Activated T-helper 17 cell treated with anti-CD3 and anti-CD28 coated beads, Interleukin-2, amount 50 U/mL, for 72 hours (primary cell): ENCODE measurements around the gene TYMS. TPM values are rescaled to one million over a fixed set of nuclear protein-coding genes. Genes with fewer than 3 reads are reported as not detected.
"Not testable (repeated sequence)": the region's sequence is repeated elsewhere in the genome, so short reads cannot be mapped to it uniquely, and the experiment has no call there.

ENCODE experiments used
- ATAC-seq: fragments of 150-1000 bp; cut with Tn5 transposase; replicated peaks from 2 replicates; pipeline ENCODE4 v1.10.0; 2021; ENCODE audit warnings: mild to moderate bottlenecking, moderate library complexity
- H3K27ac Mint-ChIP-seq: one replicate; pipeline ENCODE4 v1.8.0; 2022; ENCODE audit warnings: mixed read lengths
- H3K27me3 Mint-ChIP-seq: one replicate; pipeline ENCODE4 v1.8.0; 2022; ENCODE audit warnings: mixed read lengths
- H3K36me3 Mint-ChIP-seq: one replicate; pipeline ENCODE4 v1.8.0; 2022; ENCODE audit warnings: low read depth, mild to moderate bottlenecking, mixed read lengths
- H3K4me1 Mint-ChIP-seq: one replicate; pipeline ENCODE4 v1.8.0; 2022; ENCODE audit warnings: mixed read lengths
- H3K4me3 Mint-ChIP-seq: one replicate; pipeline ENCODE4 v1.8.0; 2022; ENCODE audit warnings: mild to moderate bottlenecking, mixed read lengths
- H3K9me3 Mint-ChIP-seq: one replicate; pipeline ENCODE4 v1.8.0; 2022; ENCODE audit warnings: mixed read lengths
- total RNA-seq, 2 donors: library from RNA; stranded (reverse); gene quantifications; one replicate each; pipeline ENCODE4 v1.2.3, GENCODE V29; 2022

The TYMS gene
- total RNA-seq, 2 donors from 2014 or later, result 268 to 414 TPM

- H3K9me3 Mint-ChIP-seq, result no peaks in the 10 kb centered on the region
- H3K27me3 Mint-ChIP-seq, result no peaks in the 10 kb centered on the region
- no peak for ATAC-seq
- H3K4me1 Mint-ChIP-seq, result peaks cover 14% of the 10 kb centered on the region
- peaks cover 99% of the 10 kb centered on the region for H3K36me3 Mint-ChIP-seq
- no peak overlapping the region for H3K4me3 Mint-ChIP-seq
- peak overlapping the region; percentile 7 for H3K27ac Mint-ChIP-seq
Measured at GRCh38 chr18:677145-677544, 19.7 kb downstream of the TYMS start.

DNA sequence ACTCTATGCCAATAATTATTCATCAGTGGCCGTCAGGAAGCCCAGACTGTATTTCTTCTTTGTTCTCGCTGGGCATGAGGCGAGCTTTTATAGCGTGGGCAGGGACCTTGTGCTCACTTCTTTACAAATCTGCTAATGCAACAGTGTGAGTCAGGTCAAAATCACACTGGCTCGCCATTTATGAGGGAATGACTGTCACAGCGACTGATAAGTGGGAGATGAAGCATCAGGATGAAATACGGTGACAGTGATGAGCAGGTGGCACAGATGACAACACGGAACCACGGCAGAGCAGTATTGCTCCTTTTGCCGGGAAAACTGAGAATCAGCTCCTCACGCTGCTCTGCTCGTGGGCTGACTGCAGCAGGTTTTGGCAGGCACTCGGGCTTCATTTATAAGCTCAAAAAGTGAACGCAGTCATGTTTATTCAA, 20.5 kb downstream of the TYMS start:
- Mint-ChIP-seq H3K27me3 (no peaks in the 10 kb centered on the region), H3K36me3 (peaks cover 99% of the 10 kb centered on the region), H3K4me1 (peaks cover 16% of the 10 kb centered on the region), H3K4me3 (peak overlapping the region; percentile 19), H3K9me3 (no peaks in the 10 kb centered on the region), H3K27ac (peak overlapping the region; percentile 68)
- peak; percentile 33 for ATAC-seq

DNA sequence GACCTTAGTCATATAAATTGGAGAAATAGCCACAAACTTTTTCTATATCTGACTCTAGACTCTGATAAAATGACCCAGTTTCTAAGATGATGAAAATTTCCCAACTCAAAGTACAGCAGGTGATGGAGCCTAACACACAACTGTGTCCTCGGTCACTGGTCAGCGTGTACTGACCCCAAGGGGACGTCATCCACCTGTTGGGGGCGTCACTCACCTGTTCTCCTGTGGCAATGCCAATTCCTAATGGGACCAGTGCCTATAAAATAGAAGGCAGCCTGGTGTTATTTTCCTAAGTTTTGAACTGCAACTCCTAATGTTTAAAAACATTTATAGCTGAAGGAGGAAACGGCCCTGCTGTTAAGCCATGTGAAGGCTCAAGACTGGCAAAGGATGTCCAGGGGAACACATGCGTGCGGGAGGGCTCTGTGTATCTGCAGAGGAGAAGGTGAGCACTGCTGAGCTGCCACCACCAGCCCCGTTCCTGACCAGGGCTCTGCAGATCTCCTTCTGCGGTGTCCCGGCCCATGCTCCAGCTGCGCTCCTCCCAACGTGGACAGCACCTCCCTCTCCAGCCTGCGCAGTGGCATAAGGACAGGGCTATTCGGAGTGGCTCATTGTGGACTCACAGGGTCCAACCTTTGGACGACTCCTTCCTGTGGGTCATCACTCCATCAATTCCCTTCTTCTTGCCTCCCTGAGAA, 21.2 kb downstream of the TYMS start:
- H3K4me3 Mint-ChIP-seq, result no peak overlapping the region
- H3K36me3 Mint-ChIP-seq, result peaks cover 99% of the 10 kb centered on the region
- H3K4me1 Mint-ChIP-seq, result peaks cover 16% of the 10 kb centered on the region
- peak overlapping the region; percentile 68 for H3K27ac Mint-ChIP-seq
- no peaks in the 10 kb centered on the region for H3K9me3 Mint-ChIP-seq
- H3K27me3 Mint-ChIP-seq, result no peaks in the 10 kb centered on the region
- ATAC-seq, result no peak

DNA sequence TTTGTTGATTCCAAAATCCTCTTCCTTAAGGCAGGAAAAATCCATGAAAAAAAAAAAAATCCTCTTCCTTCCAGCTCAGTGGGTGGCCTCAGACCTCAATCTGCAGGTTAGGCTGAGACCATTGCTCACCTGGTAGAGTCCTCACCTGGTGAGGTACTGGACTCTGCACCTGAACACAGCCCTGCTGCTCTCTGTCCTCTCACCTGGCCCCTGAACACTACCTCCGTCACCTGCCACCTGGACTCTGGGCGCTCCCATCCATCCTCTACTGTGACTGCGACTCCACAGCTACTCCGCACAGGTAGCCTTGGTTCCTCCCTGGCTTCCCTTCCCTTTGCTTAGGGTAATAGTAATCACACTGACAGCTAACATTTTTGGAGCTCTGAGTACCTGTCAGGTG, 22.1 kb downstream of the TYMS start:
- H3K36me3 Mint-ChIP-seq, result peaks cover 99% of the 10 kb centered on the region
- no peak overlapping the region for H3K27ac Mint-ChIP-seq
- ATAC-seq, result no peak
- peaks cover 16% of the 10 kb centered on the region for H3K4me1 Mint-ChIP-seq
- H3K27me3 Mint-ChIP-seq, result no peaks in the 10 kb centered on the region
- no peaks in the 10 kb centered on the region for H3K9me3 Mint-ChIP-seq
- H3K4me3 Mint-ChIP-seq, result no peak overlapping the region

DNA sequence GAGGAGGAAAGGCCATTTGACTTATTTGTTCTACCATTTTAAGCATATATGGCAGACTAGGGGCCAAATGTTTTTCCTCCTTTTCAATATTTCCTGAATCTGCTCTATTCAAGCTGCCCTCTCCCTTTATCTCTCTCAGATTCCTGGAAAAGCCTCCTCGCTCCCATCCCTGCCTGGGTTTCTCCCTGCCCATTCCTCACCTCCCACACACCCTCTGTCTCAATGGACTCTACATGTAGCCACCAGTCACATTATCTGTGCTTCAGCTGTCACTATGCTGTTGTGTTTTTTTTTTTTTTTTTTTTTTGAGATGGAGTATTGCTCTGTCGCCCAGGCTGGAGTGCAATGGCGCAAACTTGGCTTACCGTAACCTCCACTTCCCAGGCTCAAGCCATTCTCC, 22.9 kb downstream of the TYMS start:
- no peak for ATAC-seq
- Mint-ChIP-seq H3K27me3 (no peaks in the 10 kb centered on the region), H3K27ac (no peak overlapping the region), H3K36me3 (peaks cover 100% of the 10 kb centered on the region), H3K4me3 (no peak overlapping the region), H3K9me3 (no peaks in the 10 kb centered on the region), H3K4me1 (peaks cover 16% of the 10 kb centered on the region)

DNA sequence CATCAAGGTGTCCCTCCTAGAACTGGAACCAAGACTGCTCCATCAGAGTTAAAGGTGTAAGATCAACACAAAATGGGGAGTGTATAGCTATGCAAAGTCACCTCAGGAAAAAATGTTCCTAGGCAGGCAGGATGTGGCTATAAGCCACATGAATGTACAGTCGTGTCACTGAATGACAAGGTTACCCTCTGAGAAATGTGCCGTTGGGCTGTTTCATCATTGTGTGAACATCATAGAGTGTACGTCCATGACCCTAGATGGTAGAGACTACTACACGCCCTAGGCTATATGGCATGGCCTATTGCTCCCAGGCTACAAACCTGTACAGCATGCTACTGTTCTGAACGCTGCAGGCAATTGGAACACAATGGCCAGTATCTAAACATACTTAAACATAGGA, 24.5 kb downstream of the TYMS start:
- no peaks in the 10 kb centered on the region for H3K9me3 Mint-ChIP-seq
- H3K4me1 Mint-ChIP-seq, result peaks cover 20% of the 10 kb centered on the region
- no peaks in the 10 kb centered on the region for H3K27me3 Mint-ChIP-seq
- peak; percentile 97 for ATAC-seq
- H3K36me3 Mint-ChIP-seq, result peaks cover 99% of the 10 kb centered on the region
- peak overlapping the region; percentile 75 for H3K4me3 Mint-ChIP-seq
- peak overlapping the region; percentile 96 for H3K27ac Mint-ChIP-seq

GRCh38 chr18:682416-682815, 25.0 kb downstream of the TYMS start:
- peaks cover 99% of the 10 kb centered on the region for H3K36me3 Mint-ChIP-seq
- peak overlapping the region; percentile 75 for H3K4me3 Mint-ChIP-seq
- H3K4me1 Mint-ChIP-seq, result peaks cover 22% of the 10 kb centered on the region
- H3K9me3 Mint-ChIP-seq, ATAC-seq, H3K27me3 Mint-ChIP-seq: not testable (repeated sequence)
- H3K27ac Mint-ChIP-seq, result peak overlapping the region; percentile 96

DNA sequence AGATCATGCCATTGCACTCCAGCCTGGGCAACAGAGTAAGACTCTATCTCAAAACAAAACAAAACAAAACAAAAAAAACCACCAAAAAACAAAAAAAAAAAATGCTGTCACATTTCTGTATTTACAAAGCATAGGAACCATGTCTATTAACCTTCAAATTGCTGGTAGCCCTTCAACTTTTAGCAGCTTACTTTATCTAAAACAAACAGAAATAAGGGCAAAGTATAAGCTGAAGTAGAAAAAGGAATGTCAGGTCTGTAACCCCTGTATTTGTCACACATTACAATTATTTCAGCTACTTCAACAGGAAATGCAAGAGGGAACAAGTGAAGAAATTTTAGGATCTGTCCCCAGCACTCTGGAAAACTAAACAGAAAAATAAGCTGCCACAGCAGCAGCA, 25.4 kb downstream of the TYMS start:
- no peak overlapping the region for H3K27ac Mint-ChIP-seq
- no peaks in the 10 kb centered on the region for H3K27me3 Mint-ChIP-seq
- no peak overlapping the region for H3K4me3 Mint-ChIP-seq
- H3K4me1 Mint-ChIP-seq, result peaks cover 22% of the 10 kb centered on the region
- peaks cover 98% of the 10 kb centered on the region for H3K36me3 Mint-ChIP-seq
- H3K9me3 Mint-ChIP-seq, result no peaks in the 10 kb centered on the region
- no peak for ATAC-seq

DNA sequence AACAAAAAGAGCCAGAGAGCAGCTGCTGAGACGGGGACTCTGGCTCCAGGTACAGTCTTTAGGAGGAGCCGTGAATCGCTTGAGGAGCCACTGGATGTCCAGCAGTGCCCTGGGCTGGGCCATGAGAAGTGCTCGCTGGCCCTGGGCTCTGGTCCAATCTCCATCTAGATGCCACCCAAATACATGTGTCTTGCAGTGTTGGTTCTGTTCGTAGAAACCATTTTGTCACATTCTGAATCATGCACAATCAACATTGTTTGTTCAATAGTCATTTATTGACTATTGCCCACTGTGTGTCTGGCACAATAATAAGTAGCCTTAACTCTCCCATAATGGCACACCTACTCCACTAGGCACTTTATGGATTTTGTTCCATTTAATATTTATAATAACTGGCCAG, 26.1 kb downstream of the TYMS start:
- Mint-ChIP-seq H3K27me3 (no peaks in the 10 kb centered on the region), H3K27ac (no peak overlapping the region), H3K36me3 (peaks cover 95% of the 10 kb centered on the region), H3K4me3 (no peak overlapping the region), H3K9me3 (no peaks in the 10 kb centered on the region), H3K4me1 (peaks cover 19% of the 10 kb centered on the region)
- ATAC-seq, result no peak

DNA sequence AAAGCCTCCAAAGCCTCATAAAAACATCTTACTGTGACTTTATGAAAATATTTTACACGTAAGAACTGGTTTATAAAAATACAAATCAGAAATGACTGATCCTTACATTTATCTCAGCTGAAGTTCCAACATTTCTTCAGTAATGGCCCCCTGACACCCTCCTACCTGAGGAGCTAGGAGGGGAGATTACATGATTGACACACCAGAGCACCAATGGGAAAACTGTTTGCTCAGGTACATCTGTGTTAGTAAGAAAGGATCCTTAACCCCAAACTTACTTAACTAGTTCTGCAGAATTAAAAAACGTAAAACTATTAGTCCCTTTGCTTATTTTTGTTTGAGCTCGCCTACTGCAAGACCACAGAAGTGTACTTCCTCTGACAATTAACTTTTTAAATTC, 28.0 kb downstream of the TYMS start:
- no peaks in the 10 kb centered on the region for H3K9me3 Mint-ChIP-seq
- peaks cover 19% of the 10 kb centered on the region for H3K4me1 Mint-ChIP-seq
- H3K27me3 Mint-ChIP-seq, result no peaks in the 10 kb centered on the region
- no peak for ATAC-seq
- peaks cover 93% of the 10 kb centered on the region for H3K36me3 Mint-ChIP-seq
- no peak overlapping the region for H3K4me3 Mint-ChIP-seq
- no peak overlapping the region for H3K27ac Mint-ChIP-seq

- ATAC-seq, result no peak
- Mint-ChIP-seq H3K27ac (no peak overlapping the region), H3K36me3 (peaks cover 91% of the 10 kb centered on the region), H3K9me3 (no peaks in the 10 kb centered on the region), H3K27me3 (no peaks in the 10 kb centered on the region), H3K4me3 (no peak overlapping the region), H3K4me1 (peaks cover 17% of the 10 kb centered on the region)
Measured at GRCh38 chr18:686339-687111, 29.1 kb downstream of the TYMS start.

DNA sequence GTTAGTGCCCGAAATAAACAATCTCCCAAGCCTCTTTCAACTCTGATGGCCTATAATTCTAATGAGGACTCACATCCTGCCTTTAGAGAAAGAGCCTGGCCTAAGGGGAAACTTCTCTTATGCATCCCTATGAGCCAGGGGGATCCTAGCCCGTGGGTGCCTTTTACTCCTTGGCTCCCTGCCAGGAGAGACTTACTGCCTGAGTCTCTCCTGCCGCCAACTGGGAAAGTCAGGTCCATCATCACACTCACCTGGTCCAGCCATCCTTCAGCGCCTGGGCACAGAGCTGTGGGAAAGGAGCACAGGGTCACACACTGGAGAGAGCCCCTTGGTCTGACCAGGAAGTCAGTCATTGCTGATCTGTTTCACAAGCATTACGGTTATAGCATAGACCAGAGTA, 30.9 kb downstream of the TYMS start:
- peaks cover 8% of the 10 kb centered on the region for H3K4me1 Mint-ChIP-seq
- peaks cover 91% of the 10 kb centered on the region for H3K36me3 Mint-ChIP-seq
- H3K27me3 Mint-ChIP-seq, result no peaks in the 10 kb centered on the region
- H3K4me3 Mint-ChIP-seq, result no peak overlapping the region
- no peaks in the 10 kb centered on the region for H3K9me3 Mint-ChIP-seq
- ATAC-seq, result no peak
- peak overlapping the region; percentile 23 for H3K27ac Mint-ChIP-seq

DNA sequence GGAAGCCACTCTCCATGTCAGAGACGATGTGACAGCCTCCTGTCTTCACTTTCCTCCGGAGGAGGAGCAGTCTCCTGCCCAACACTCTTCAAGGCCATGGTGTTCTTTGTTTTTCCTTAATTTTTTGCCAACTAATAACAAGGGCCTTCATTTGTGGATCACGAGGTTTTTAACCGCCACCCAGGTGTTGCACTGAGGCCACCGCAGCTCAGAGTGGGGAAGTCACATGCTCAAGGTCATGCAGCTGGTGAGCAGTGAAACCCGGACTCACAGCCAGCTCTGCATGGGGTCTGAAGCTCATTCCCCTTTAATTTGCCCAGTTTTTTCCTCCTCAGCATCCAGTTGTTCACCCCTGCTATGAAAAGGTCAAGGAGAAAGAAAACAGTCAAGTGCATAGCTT, 35.4 kb downstream of the TYMS start:
- H3K4me1 Mint-ChIP-seq, result no peaks in the 10 kb centered on the region
- peaks cover 91% of the 10 kb centered on the region for H3K36me3 Mint-ChIP-seq
- no peaks in the 10 kb centered on the region for H3K27me3 Mint-ChIP-seq
- no peak for ATAC-seq
- H3K9me3 Mint-ChIP-seq, result no peaks in the 10 kb centered on the region
- no peak overlapping the region for H3K27ac Mint-ChIP-seq
- no peak overlapping the region for H3K4me3 Mint-ChIP-seq

- Mint-ChIP-seq H3K36me3 (peaks cover 91% of the 10 kb centered on the region), H3K4me3 (no peak overlapping the region), H3K27ac (no peak overlapping the region), H3K4me1 (no peaks in the 10 kb centered on the region), H3K27me3 (no peaks in the 10 kb centered on the region), H3K9me3 (no peaks in the 10 kb centered on the region)
- no peak for ATAC-seq
Measured at GRCh38 chr18:693466-694187, 36.2 kb downstream of the TYMS start.

GRCh38 chr18:697012-697411, 39.6 kb downstream of the TYMS start:
- ATAC-seq, result no peak
- Mint-ChIP-seq H3K9me3 (no peaks in the 10 kb centered on the region), H3K27ac (no peak overlapping the region), H3K4me3 (no peak overlapping the region), H3K36me3 (peaks cover 89% of the 10 kb centered on the region), H3K27me3 (no peaks in the 10 kb centered on the region), H3K4me1 (no peaks in the 10 kb centered on the region)
